Measurements from ENCODE around the gene ILF2. TPM values are rescaled to one million over a fixed set of nuclear protein-coding genes. Genes with fewer than 3 reads are reported as not detected.

ILF2 gene
- total and polyA plus RNA-seq, 5 donors from 2014 or later = 127 to 162 (median 145) TPM

- peak overlapping the region in 2 of 3 donors; percentile 86 to 100 for H3K27ac Mint-ChIP-seq
Observed at GRCh38 chr1:153635872-153636271, 34.9 kb downstream of the ILF2 start.

GRCh38 chr1:153633754-153634665, 36.8 kb downstream of the ILF2 start, which contains the start of gene CHTOP:
TSS of gene CHTOP (plus strand) at chr1:153634066. CDS start at chr1:153636589, 2,523 bp downstream.
- peak; percentile 89 to 90 for ATAC-seq (ENCODE audit: low read depth in 2 of 2)
- Histone ChIP-seq H3K27ac (ENCODE audit: insufficient read depth, low read length, poor library complexity, severe bottlenecking) (peak within 1 kb of the TSS; percentile 100), H3K9me3 (ENCODE audit: control insufficient read depth in 2 of 2, low read length in 2 of 2) (no peaks in the 10 kb centered on the region), H3K4me3 (ENCODE audit: low read depth, low read length) (peak within 1 kb of the TSS; percentile 95), H3K4me1 (ENCODE audit: control insufficient read depth, insufficient read depth, low read length, poor library complexity, severe bottlenecking) (peaks cover 19% of the 10 kb centered on the region), H3K36me3 (ENCODE audit: control insufficient read depth, insufficient read depth, low read length) (peaks cover 31% of the 10 kb centered on the region), H3K27me3 (ENCODE audit: control insufficient read depth, insufficient read depth, low read length) (no peaks in the 10 kb centered on the region)
- Mint-ChIP-seq H3K27ac (peak within 1 kb of the TSS; percentile 100), H3K36me3 (peaks cover 19% of the 10 kb centered on the region), H3K9me3 (no peaks in the 10 kb centered on the region), H3K27me3 (peaks cover 6% of the 10 kb centered on the region), H3K4me1 (peaks cover 15 to 50% (median 32%) of the 10 kb centered on the region in 4 donors), H3K4me3 (peak within 1 kb of the TSS; percentile 98 to 100 (median 100))
- peak; percentile 93 to 98 (median 97) for DNase-seq

More at GRCh38 chr1:153635872-153636271, 34.9 kb downstream of the ILF2 start:
- H3K4me1 Mint-ChIP-seq = peaks cover 15 to 56% (median 36%) of the 10 kb centered on the region in 4 donors
- H3K9me3 Mint-ChIP-seq = no peaks in the 10 kb centered on the region
- Histone ChIP-seq H3K4me3 (ENCODE audit: low read depth, low read length) (peak overlapping the region; percentile 47), H3K9me3 (ENCODE audit: control insufficient read depth in 2 of 2, low read length in 2 of 2) (no peaks in the 10 kb centered on the region), H3K36me3 (ENCODE audit: control insufficient read depth, insufficient read depth, low read length) (peaks cover 48% of the 10 kb centered on the region), H3K27ac (ENCODE audit: insufficient read depth, low read length, poor library complexity, severe bottlenecking) (peak overlapping the region; percentile 100), H3K4me1 (ENCODE audit: control insufficient read depth, insufficient read depth, low read length, poor library complexity, severe bottlenecking) (peaks cover 19% of the 10 kb centered on the region), H3K27me3 (ENCODE audit: control insufficient read depth, insufficient read depth, low read length) (no peaks in the 10 kb centered on the region)
- peak overlapping the region; percentile 82 to 100 (median 97) for H3K4me3 Mint-ChIP-seq
- H3K27me3 Mint-ChIP-seq = peaks cover 6% of the 10 kb centered on the region
- DNase-seq (no peak), ATAC-seq (ENCODE audit: low read depth in 2 of 2) (no peak)
- peaks cover 19% of the 10 kb centered on the region for H3K36me3 Mint-ChIP-seq

GRCh38 chr1:153633161-153633753, 37.5 kb downstream of the ILF2 start:
- peak overlapping the region; percentile 95 for H3K4me3 ChIP-seq (ENCODE audit: low read depth, low read length)
- H3K27ac Mint-ChIP-seq = peak overlapping the region; percentile 100
- peaks cover 19% of the 10 kb centered on the region for H3K36me3 Mint-ChIP-seq
- peaks cover 23% of the 10 kb centered on the region for H3K36me3 ChIP-seq (ENCODE audit: control insufficient read depth, insufficient read depth, low read length)
- no peaks in the 10 kb centered on the region for H3K9me3 Mint-ChIP-seq
- H3K4me1 ChIP-seq (ENCODE audit: control insufficient read depth, insufficient read depth, low read length, poor library complexity, severe bottlenecking) = peaks cover 19% of the 10 kb centered on the region
- H3K27ac ChIP-seq (ENCODE audit: insufficient read depth, low read length, poor library complexity, severe bottlenecking) = peak overlapping the region; percentile 100
- H3K4me3 Mint-ChIP-seq = peak overlapping the region; percentile 98 to 100 (median 100)
- peaks cover 15 to 50% (median 30%) of the 10 kb centered on the region in 4 donors for H3K4me1 Mint-ChIP-seq
- H3K9me3 ChIP-seq (ENCODE audit: control insufficient read depth in 2 of 2, low read length in 2 of 2) = no peaks in the 10 kb centered on the region
- no peak for ATAC-seq (ENCODE audit: low read depth in 2 of 2)
- no peaks in the 10 kb centered on the region for H3K27me3 ChIP-seq (ENCODE audit: control insufficient read depth, insufficient read depth, low read length)
- peaks cover 6% of the 10 kb centered on the region for H3K27me3 Mint-ChIP-seq
- DNase-seq = no peak

DNA sequence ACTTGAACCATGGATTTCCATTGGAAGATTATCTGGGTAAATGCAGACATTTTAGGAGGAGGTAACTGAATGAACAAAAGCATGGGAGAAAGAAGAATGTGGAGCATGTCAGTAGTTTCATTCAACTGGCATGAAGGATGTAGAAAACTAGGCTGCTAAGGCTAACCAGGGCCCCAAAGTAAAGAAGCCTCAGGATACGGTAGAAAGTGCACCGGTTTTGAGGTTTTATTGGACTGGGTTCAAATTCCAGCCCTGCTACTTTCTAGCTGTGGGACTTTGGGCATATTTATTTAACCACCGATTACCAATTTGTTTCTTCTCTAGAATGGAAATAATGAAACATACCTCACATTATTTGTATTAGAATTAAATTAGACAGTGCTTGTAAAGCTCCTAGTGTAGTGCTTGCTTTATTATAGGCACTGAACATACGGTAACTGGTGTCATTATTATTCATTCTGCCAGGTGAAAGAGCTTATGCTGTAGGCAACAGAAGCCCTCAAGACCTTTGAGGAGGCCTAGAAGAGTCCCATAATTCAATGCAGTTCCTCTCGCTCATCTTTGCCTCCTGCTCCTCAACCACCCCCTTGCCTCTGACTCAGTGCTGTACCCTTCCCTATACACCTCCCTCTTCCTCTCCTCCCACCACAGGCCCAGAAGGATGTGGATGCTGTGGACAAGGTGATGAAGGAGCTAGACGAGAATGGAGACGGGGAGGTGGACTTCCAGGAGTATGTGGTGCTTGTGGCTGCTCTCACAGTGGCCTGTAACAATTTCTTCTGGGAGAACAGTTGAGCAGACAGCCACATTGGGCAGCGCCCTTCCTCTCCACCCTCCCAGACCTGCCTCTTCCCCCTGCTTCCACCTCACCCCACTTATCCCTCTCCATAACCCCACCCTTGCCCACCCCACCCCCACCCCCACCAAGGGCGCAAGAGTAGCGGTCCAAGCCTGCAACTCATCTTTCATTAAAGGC, 39.5 kb downstream of the ILF2 start:
- Mint-ChIP-seq H3K4me1 (peaks cover 3 to 36% (median 16%) of the 10 kb centered on the region in 4 donors), H3K4me3 (peak overlapping the region in 2 of 4 donors; percentile 27 to 80), H3K27ac (peak overlapping the region; percentile 62 to 80 (median 79)), H3K27me3 (peaks cover 6% of the 10 kb centered on the region), H3K36me3 (peaks cover 7% of the 10 kb centered on the region), H3K9me3 (no peaks in the 10 kb centered on the region)
- DNase-seq (no peak), ATAC-seq (ENCODE audit: low read depth in 2 of 2) (no peak)
- Histone ChIP-seq H3K4me1 (ENCODE audit: control insufficient read depth, insufficient read depth, low read length, poor library complexity, severe bottlenecking) (peaks cover 13% of the 10 kb centered on the region), H3K36me3 (ENCODE audit: control insufficient read depth, insufficient read depth, low read length) (peaks cover 6% of the 10 kb centered on the region), H3K4me3 (ENCODE audit: low read depth, low read length) (no peak overlapping the region), H3K9me3 (ENCODE audit: control insufficient read depth in 2 of 2, low read length in 2 of 2) (no peaks in the 10 kb centered on the region), H3K27me3 (ENCODE audit: control insufficient read depth, insufficient read depth, low read length) (no peaks in the 10 kb centered on the region), H3K27ac (ENCODE audit: insufficient read depth, low read length, poor library complexity, severe bottlenecking) (no peak overlapping the region)

DNA sequence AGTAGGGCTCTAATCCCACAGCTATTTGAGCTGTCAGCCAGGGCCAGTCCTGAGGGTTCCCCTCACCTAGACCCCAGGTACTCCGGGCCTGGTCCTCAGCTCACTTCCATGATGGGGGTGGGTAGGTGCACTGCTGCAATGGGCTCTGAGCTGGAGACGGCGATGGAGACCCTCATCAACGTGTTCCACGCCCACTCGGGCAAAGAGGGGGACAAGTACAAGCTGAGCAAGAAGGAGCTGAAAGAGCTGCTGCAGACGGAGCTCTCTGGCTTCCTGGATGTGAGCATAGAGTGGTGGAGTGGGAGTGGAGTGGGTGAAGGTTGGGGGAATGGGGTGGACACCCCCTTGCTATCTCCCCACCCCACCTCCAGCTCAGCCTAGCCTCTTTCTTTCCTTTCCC, 40.4 kb downstream of the ILF2 start:
- Histone ChIP-seq H3K36me3 (ENCODE audit: control insufficient read depth, insufficient read depth, low read length) (no peaks in the 10 kb centered on the region), H3K4me1 (ENCODE audit: control insufficient read depth, insufficient read depth, low read length, poor library complexity, severe bottlenecking) (peaks cover 4% of the 10 kb centered on the region), H3K27me3 (ENCODE audit: control insufficient read depth, insufficient read depth, low read length) (no peaks in the 10 kb centered on the region), H3K27ac (ENCODE audit: insufficient read depth, low read length, poor library complexity, severe bottlenecking) (no peak overlapping the region), H3K9me3 (ENCODE audit: control insufficient read depth in 2 of 2, low read length in 2 of 2) (no peaks in the 10 kb centered on the region), H3K4me3 (ENCODE audit: low read depth, low read length) (no peak overlapping the region)
- peak overlapping the region in 1 of 3 donors; percentile 62 for H3K27ac Mint-ChIP-seq
- H3K4me1 Mint-ChIP-seq = peaks cover 3 to 28% (median 12%) of the 10 kb centered on the region in 4 donors
- no peak overlapping the region for H3K4me3 Mint-ChIP-seq
- H3K9me3 Mint-ChIP-seq = no peaks in the 10 kb centered on the region
- DNase-seq = no peak
- no peak for ATAC-seq (ENCODE audit: low read depth in 2 of 2)
- peaks cover 7% of the 10 kb centered on the region for H3K36me3 Mint-ChIP-seq
- peaks cover 6% of the 10 kb centered on the region for H3K27me3 Mint-ChIP-seq

DNA sequence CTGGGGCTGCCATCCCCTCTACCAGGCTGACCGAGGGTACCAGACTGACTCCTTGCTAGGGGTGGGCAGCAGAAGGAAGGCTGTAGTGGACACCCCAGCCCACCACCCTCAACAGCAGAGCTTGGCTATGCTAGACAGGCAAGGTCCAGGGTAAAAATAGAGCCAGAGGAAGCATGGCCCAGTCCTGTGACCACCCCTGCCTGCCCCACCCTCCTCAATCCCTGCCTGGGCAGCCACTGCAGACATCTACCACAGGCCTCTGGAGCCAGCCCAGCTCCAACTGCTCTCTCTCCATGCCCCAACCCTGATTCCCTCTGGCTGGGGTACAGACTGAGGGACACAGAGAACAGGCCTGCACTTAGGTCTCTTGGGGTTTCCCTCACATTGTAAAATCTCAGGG, 40.8 kb downstream of the ILF2 start:
- Mint-ChIP-seq H3K27ac (peak overlapping the region in 1 of 3 donors; percentile 62), H3K36me3 (peaks cover 7% of the 10 kb centered on the region), H3K4me3 (no peak overlapping the region), H3K9me3 (no peaks in the 10 kb centered on the region), H3K4me1 (peaks cover 3 to 28% (median 10%) of the 10 kb centered on the region in 4 donors), H3K27me3 (peaks cover 6% of the 10 kb centered on the region)
- Histone ChIP-seq H3K27ac (ENCODE audit: insufficient read depth, low read length, poor library complexity, severe bottlenecking) (no peak overlapping the region), H3K9me3 (ENCODE audit: control insufficient read depth in 2 of 2, low read length in 2 of 2) (no peaks in the 10 kb centered on the region), H3K4me1 (ENCODE audit: control insufficient read depth, insufficient read depth, low read length, poor library complexity, severe bottlenecking) (no peaks in the 10 kb centered on the region), H3K4me3 (ENCODE audit: low read depth, low read length) (no peak overlapping the region), H3K36me3 (ENCODE audit: control insufficient read depth, insufficient read depth, low read length) (no peaks in the 10 kb centered on the region), H3K27me3 (ENCODE audit: control insufficient read depth, insufficient read depth, low read length) (no peaks in the 10 kb centered on the region)
- ATAC-seq (ENCODE audit: low read depth in 2 of 2) (no peak), DNase-seq (no peak)

DNA sequence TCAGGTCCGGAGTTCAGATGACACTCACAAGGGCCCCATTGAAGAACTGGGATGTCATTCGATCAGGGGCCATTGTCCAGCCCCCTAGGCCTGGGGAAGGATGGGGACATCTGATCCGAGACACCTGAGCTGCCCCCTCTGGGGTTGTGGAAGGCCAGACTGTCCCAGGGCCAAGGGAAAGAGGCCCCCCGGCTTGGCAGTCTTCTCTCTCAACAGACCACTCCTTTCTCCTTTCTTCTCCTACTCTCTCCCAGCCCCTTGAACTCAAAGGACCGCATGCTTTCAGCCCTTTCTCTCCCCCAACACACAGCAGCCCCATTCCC, 41.5 kb downstream of the ILF2 start:
- Mint-ChIP-seq H3K9me3 (no peaks in the 10 kb centered on the region), H3K27me3 (peaks cover 6% of the 10 kb centered on the region), H3K4me3 (no peak overlapping the region), H3K4me1 (peaks cover 3 to 26% (median 9%) of the 10 kb centered on the region in 4 donors), H3K36me3 (peaks cover 6% of the 10 kb centered on the region), H3K27ac (no peak overlapping the region)
- Histone ChIP-seq H3K9me3 (ENCODE audit: control insufficient read depth in 2 of 2, low read length in 2 of 2) (no peaks in the 10 kb centered on the region), H3K4me1 (ENCODE audit: control insufficient read depth, insufficient read depth, low read length, poor library complexity, severe bottlenecking) (no peaks in the 10 kb centered on the region), H3K36me3 (ENCODE audit: control insufficient read depth, insufficient read depth, low read length) (no peaks in the 10 kb centered on the region), H3K4me3 (ENCODE audit: low read depth, low read length) (no peak overlapping the region), H3K27ac (ENCODE audit: insufficient read depth, low read length, poor library complexity, severe bottlenecking) (no peak overlapping the region), H3K27me3 (ENCODE audit: control insufficient read depth, insufficient read depth, low read length) (no peaks in the 10 kb centered on the region)
- ATAC-seq (ENCODE audit: low read depth in 2 of 2) (no peak), DNase-seq (no peak)

Data from CD4-positive, CD25-positive, alpha-beta regulatory T cell (primary cell).